HEK293 (cell line): ENCODE data around the gene PRICKLE3.

ENCODE experiments used
- HOXC10 ChIP-seq: sonication (generic); formaldehyde crosslinking; IDR thresholded peaks from 2 replicates; pipeline ENCODE4 v1.8.1; 2023; ENCODE audit warnings: mild to moderate bottlenecking, missing genetic modification reagents
- REST ChIP-seq: fragments of 450-650 bp; formaldehyde crosslinking; IDR thresholded peaks from 2 replicates; pipeline ENCODE4 v1.5.1; 2016; ENCODE audit warnings: missing biosample characterization, missing genetic modification characterization
- ZNF624 ChIP-seq: fragments of 450-650 bp; formaldehyde crosslinking; IDR thresholded peaks from 2 replicates; pipeline ENCODE4 v1.5.1; 2017; ENCODE audit warnings: missing biosample characterization, missing genetic modification characterization

GRCh38 chrX:49197543-49198087 lies 11.4 kb upstream of the PRICKLE3 start:
- TF ChIP-seq HOXC10 (no peak), REST (tag by site-specific recombination) (no peak), ZNF624 (tag by site-specific recombination) (no peak)
